ENCODE data around the gene SNX4. TPM values are rescaled to one million over a fixed set of nuclear protein-coding genes. Genes with fewer than 3 reads are reported as not detected.

Gene SNX4
- total RNA-seq, 1 experiment from 2014 or later = 43.6 TPM

DNA sequence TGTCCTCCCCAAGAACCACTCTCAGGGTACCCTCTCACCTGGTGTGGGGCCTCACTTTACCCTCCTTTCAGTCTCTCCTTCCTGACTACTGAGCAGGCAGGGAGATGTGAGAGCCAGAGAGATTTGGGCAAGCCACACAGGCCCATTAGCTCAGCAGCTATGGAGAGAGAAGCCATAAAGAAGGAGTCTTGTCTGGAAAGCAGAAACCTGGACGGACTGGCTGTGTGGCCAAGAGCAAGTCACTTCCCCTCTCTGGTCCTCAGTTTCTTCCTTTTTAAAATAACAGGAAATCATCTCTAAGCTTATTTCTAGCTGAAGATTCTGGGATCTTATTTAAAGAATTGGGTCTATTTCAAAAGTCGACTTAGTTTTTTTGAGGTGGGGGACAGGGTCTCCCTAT is 79.0 kb downstream of the SNX4 start:
- H3K27ac ChIP-seq (ENCODE audit: low read depth, low read length, poor library complexity, severe bottlenecking) = no peak overlapping the region
- no peak overlapping the region for H3K4me3 ChIP-seq (ENCODE audit: low read depth, low read length, poor library complexity, severe bottlenecking)
- H3K9me3 ChIP-seq (ENCODE audit: low read depth, low read length, poor library complexity, severe bottlenecking) = peaks cover 8% of the 10 kb centered on the region
- no peaks in the 10 kb centered on the region for H3K27me3 ChIP-seq (replicated peaks; ENCODE audit: insufficient read depth, low read depth, low read length, poor library complexity)
- H3K4me1 ChIP-seq (ENCODE audit: insufficient read depth, low read length, poor library complexity, severe bottlenecking) = no peaks in the 10 kb centered on the region
- DNase-seq (ENCODE audit: low spot score) = no peak
- POLR2A ChIA-PET (ENCODE audit: low non-redundant PET) = no interaction called here
- CTCF ChIA-PET = no interaction called here
- no TSS peak for BruUV-seq (replicated peaks)
- TF ChIP-seq EZH2 (IDR thresholded peaks at IDR 0.05; ENCODE audit: borderline replicate concordance, low read depth, low read length, poor library complexity, severe bottlenecking) (no peak), CTCF (conservative IDR thresholded peaks at IDR 0.05; ENCODE audit: low read depth, low read length) (no peak)
- intact Hi-C loops (cut with micrococcal nuclease; ENCODE audit: unreplicated experiment) = no loop called here
- H3K36me3 ChIP-seq (ENCODE audit: insufficient read depth, low read length, poor library complexity, severe bottlenecking) = no peaks in the 10 kb centered on the region

DNA sequence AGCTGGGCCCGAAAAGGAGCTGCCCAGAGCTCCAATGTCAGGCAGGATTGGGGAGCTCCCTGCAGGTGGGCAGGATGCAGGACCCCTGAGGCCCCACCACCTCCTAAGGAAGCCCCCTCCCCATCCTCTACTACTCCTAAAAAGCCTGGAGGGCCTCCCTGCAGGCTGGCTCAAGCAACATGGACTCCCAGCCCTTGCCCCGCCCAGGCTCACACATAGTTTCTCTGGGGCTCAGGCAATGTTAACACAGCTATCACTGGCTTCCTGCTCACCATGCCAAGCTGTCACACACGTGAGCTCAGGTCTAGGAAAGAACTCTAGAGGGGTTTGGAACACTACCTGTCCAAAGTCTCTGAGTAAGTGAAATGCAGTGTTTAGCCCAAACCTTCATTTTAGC is 79.4 kb downstream of the SNX4 start:
- intact Hi-C loops (cut with micrococcal nuclease; ENCODE audit: unreplicated experiment) = no loop called here
- DNase-seq (ENCODE audit: low spot score) = no peak
- no peaks in the 10 kb centered on the region for H3K4me1 ChIP-seq (ENCODE audit: insufficient read depth, low read length, poor library complexity, severe bottlenecking)
- no TSS peak for BruUV-seq (replicated peaks)
- CTCF ChIA-PET = no interaction called here
- no peaks in the 10 kb centered on the region for H3K36me3 ChIP-seq (ENCODE audit: insufficient read depth, low read length, poor library complexity, severe bottlenecking)
- H3K4me3 ChIP-seq (ENCODE audit: low read depth, low read length, poor library complexity, severe bottlenecking) = no peak overlapping the region
- H3K27ac ChIP-seq (ENCODE audit: low read depth, low read length, poor library complexity, severe bottlenecking) = no peak overlapping the region
- H3K9me3 ChIP-seq (ENCODE audit: low read depth, low read length, poor library complexity, severe bottlenecking) = peaks cover 8% of the 10 kb centered on the region
- no peak for TF ChIP-seq EZH2 (IDR thresholded peaks at IDR 0.05; ENCODE audit: borderline replicate concordance, low read depth, low read length, poor library complexity, severe bottlenecking)
- TF ChIP-seq CTCF (conservative IDR thresholded peaks at IDR 0.05; ENCODE audit: low read depth, low read length) = no peak
- H3K27me3 ChIP-seq (replicated peaks; ENCODE audit: insufficient read depth, low read depth, low read length, poor library complexity) = no peaks in the 10 kb centered on the region
- POLR2A ChIA-PET (ENCODE audit: low non-redundant PET) = no interaction called here

DNA sequence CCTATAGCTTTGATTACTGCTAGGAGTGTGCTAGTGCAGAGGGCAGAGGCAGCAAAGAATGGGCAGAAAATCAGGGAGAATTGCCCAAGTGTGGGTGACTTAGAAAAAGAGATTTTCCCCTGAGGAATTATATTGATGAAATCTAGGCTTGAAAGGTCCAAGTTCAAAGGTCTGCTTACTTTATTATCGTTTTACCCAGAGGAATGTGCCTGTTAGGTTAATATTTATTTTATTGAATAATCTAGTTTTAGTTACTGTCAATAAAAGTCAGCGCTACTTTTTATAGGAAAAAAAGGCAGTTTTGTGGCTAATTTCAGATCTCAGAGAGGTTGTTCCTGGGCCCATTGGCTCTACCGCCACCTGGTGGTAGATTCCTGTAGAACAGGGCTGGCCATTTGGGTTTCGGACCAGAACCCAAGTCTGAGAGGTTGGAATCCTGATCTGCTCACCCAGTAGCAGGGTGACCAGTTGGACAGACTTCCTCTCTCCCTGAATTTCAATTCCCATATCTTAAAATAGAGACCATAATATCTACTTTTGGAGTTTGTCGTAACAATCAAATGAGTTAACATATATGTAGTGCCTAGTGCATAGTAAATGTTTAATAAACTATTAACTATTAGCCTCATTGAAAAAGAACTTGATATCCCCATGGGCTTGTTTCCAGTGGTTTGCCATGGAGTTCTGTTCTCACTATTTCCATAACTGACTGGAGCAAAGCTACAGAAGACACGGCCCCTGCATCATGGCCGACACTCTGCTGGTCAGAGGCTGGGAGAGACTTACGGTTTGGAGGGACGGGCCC is 82.2 kb downstream of the SNX4 start:
- BruUV-seq (replicated peaks) = no TSS peak
- peaks cover 4% of the 10 kb centered on the region for H3K9me3 ChIP-seq (ENCODE audit: low read depth, low read length, poor library complexity, severe bottlenecking)
- no peak overlapping the region for H3K27ac ChIP-seq (ENCODE audit: low read depth, low read length, poor library complexity, severe bottlenecking)
- H3K36me3 ChIP-seq (ENCODE audit: insufficient read depth, low read length, poor library complexity, severe bottlenecking) = no peaks in the 10 kb centered on the region
- H3K4me3 ChIP-seq (ENCODE audit: low read depth, low read length, poor library complexity, severe bottlenecking) = no peak overlapping the region
- no peaks in the 10 kb centered on the region for H3K27me3 ChIP-seq (replicated peaks; ENCODE audit: insufficient read depth, low read depth, low read length, poor library complexity)
- POLR2A ChIA-PET (ENCODE audit: low non-redundant PET) = no interaction called here
- peak; percentile 97 for TF ChIP-seq CTCF (conservative IDR thresholded peaks at IDR 0.05; ENCODE audit: low read depth, low read length)
- no peak for TF ChIP-seq EZH2 (IDR thresholded peaks at IDR 0.05; ENCODE audit: borderline replicate concordance, low read depth, low read length, poor library complexity, severe bottlenecking)
- DNase-seq (ENCODE audit: low spot score) = peak; percentile 53
- intact Hi-C loops (cut with micrococcal nuclease; ENCODE audit: unreplicated experiment) = loop anchor here (2.0 to 5.0 kb wide), 4 partner anchors 286 to 677 kb away; no protein-coding TSS in a partner anchor
- no peaks in the 10 kb centered on the region for H3K4me1 ChIP-seq (ENCODE audit: insufficient read depth, low read length, poor library complexity, severe bottlenecking)
- CTCF ChIA-PET = interaction anchor here (0.7 to 1.0 kb wide), 6 partner anchors 246 to 651 kb away, joined by 3 to 10 read pairs (median 4); no protein-coding TSS in a partner anchor
